NCI-H146 treated with DMSO at 0.1 percent for 48 hours (cell line): ENCODE measurements around the gene TRAP1.
A peak's percentile ranks its signal among the peaks of the same experiment; 100 is the strongest.
"Not testable (repeated sequence)": the region's sequence is repeated elsewhere in the genome, so short reads cannot be mapped to it uniquely, and the experiment has no call there.

Experiments used
- DNase-seq: peaks from one replicate; lab custom pipeline; 2025; ENCODE audit not compliant: unreplicated experiment; lab: John Stamatoyannopoulos, UW

Gene TRAP1

DNA sequence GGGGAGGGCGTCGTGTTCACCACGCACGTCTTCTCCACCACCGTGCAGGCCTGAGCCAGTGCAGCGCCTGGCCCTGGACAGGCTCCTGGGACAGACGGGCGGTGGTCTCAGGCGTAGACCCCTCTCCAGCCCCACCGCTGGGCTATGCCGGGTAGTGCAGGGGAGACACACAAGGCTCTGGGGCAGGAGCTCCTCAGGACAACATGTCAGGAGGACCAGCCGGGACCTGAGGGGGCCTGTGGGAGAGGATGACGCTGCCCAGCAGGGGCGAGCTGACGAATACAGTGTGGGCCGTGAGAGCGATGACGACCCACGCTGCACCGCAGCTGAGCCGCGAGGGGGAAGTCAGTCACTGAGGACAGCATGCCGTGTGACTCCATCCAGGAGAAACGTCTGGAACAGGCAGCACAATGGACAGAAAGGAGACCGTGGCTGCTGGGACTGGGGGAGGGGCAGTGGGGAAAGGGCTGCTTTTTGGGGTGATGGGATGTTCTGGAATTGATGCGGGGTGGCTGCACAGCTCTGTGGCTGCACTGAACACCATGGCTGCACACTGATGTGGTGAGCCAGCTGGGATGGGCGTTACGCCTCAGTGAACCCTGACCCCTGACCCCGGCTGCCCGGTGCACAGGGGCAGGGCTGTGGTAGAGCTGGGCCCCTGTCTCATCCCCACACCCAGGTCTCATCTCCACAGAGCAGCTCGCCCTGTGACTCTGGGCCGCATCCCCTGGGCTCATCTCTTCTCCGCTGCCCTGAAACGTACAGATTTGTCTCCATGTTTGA, 42.6 kb downstream of the TRAP1 start:
- no peak for DNase-seq

GRCh38 chr16:3673676-3674377, 43.5 kb downstream of the TRAP1 start:
- DNase-seq: no peak

DNA sequence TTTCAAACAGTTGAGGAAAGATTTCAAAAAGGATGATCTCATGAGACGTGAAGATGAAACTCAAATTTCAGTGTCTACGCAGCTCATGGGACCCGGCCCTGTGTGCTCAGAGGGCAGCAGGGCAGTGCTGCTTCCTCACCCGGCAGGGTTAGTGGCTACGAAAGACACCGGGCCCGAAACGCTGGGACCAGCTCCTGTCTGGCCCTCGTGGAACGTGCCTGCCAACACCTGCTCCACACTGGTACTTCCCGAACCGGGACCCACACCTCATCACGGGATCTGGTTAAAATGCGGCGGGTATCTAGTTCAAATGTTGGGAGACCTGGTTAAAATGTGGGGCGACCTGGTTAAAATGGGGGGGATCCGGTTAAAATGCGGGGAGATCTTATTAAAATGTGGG, 44.1 kb downstream of the TRAP1 start:
- no peak for DNase-seq

GRCh38 chr16:3672571-3673041, 44.7 kb downstream of the TRAP1 start:
- DNase-seq: no peak

DNA sequence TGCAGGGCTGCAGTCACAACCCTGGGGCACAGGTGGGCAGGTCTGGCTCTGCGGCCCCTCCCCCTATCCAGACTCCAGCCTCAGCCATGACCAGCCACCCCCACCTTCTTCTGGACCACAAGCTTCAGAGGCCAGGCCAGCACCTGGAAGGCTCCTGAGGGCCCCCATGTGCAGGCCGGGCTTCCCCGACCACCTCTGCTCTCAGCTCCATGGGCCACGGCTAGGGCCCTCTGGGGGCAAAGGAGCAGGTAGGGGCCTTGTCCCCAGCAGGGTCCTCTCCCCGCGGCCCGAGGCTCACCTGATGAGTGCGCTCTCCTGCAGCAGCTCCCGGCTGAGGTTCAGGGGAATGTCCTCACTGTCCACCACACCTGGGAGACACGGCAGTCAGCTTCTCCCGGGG, 45.9 kb downstream of the TRAP1 start:
- no peak for DNase-seq

DNA sequence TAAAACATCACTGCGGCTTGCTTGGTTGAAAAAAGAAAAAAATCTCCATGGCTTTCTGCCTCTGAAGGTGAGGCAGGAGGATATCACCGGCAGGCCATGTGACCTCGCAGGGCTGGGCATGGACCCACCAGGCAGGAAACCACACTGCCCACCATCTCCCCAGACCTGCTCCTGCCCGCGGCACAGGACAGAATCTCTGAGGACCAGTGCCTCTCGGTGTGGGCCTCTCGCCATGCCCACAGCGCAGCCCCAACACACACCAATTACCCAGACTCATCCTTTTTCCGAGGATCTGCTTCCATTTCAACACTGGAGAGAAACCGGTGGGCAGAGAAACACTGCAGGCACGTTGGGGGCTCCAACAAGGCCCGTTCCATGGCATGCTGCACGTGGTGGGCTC, 46.6 kb downstream of the TRAP1 start:
- no peak for DNase-seq

DNA sequence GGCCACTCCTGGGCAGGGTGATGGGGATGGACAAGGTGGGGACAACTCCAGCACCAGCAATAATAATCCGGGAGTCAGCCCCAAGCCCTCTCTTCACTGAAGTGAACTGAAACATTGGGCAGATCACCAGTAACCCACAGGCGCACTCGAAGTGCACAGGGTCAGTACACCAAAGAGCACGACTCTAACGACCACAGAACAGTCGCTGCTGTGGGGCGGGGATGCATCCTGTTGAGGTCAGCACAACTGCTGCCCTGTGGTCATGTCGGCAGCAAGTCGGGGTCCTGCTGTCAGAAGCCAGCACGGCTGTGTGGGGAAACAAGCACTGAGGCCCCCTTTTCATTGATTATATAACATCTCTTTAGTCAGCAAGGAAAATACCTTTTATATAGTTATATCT, 48.2 kb downstream of the TRAP1 start:
- no peak for DNase-seq

DNA sequence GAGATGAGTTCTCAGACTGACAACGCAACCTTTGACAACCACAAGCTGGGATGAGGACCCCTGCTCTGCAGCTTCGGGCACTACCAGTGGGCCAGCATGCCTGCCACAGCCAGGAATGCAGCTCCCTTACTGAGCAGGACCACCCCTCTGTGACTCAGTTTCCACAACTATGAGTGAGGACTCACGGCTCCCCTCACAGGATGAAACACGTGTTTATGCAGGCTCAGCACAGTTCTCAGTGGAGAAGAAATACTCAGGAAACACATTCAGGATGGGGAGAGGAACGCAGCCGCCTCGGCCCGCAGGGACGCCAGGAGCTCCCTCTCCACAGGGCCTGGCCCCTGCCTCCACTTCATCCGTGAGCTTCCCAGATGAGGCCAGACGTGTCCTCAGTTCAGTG, 48.7 kb downstream of the TRAP1 start:
- no peak for DNase-seq

- no peak for DNase-seq
These were observed 51.8 kb downstream of the TRAP1 start for GRCh38 chr16:3665508-3665907.

GRCh38 chr16:3664187-3664896, 53.0 kb downstream of the TRAP1 start:
- no peak for DNase-seq

DNA sequence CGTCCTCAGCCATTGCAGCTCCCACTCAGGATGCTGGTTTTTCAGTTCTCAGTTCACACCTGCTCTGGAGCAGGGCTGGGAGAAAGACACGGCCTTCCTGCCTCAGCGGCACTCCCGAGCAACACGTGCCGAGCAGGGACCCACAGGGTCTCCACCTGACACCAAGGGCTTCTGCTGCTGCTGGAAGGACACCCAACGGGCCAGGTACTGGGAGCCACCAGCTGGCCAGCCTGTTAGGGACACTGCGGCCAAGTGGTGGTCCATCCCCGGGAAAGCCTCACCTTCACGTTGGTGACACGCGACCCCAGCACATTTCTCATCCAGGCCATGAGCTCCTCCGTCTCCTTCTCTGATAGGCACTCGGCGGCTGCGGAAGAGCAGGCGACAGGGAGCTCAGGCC, 54.7 kb downstream of the TRAP1 start:
- no peak for DNase-seq

- DNase-seq: no peak
These were observed 55.4 kb downstream of the TRAP1 start for GRCh38 chr16:3661922-3662321.

GRCh38 chr16:3661311-3661710, 56.0 kb downstream of the TRAP1 start:
- no peak for DNase-seq

DNA sequence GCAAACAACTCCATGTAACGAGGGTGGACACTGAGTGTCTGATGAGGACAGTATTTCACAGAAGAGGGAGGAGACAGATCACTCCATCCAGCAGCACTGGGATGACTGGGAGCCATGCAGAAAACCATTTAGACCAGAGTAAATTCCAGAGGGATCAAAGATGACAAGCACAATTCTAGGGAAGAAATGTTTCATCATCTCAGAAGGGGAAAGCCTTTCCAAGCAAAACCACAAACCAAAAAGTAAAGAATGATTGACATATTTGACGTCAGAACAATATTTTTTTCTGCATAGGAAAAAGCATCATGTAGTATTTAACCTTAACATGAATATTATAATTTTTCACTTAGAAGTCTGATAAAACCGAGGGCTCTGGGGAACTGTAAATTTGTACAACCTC, 58.1 kb downstream of the TRAP1 start:
- DNase-seq: no peak

DNA sequence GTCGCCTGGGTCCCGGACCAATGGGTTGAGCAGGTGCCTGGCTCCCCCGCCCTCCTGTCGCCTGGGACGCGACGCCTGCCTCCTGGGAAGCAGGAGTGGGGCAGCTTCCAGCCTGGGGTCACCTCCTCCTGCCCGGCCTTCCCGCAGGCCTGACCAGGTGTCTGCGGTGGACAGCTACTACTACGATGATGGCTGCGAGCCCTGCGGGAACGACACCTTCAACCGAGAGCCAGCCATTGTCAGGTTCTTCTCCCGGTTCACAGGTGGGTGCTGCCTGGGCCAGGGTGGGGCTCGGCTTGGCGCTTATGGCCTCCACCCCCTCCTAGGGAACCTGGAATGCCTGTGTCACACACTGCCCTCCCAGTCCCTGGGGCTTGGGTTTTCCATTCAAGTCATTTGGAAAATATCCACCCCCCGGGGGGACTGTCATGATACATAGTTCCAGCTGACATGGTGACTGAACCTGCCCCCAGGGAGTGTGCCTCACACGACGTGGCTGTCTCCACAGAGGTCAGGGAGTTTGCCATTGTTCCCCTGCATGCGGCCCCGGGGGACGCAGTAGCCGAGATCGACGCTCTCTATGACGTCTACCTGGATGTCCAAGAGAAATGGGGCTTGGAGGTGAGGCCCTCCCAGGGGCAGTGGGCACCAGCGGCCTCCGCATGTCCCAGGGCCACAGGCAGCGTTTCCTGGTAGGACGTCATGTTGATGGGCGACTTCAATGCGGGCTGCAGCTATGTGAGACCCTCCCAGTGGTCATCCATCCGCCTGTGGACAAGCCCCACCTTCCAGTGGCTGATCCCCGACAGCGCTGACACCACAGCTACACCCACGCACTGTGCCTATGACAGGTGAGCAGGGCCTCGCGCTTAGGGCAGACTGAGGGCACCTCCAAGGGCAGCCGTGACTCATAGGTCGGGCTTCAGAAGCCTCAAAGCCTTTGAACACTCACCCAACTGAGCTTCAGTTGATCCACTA, 60.5 kb downstream of the TRAP1 start:
- no peak for DNase-seq

- not testable (repeated sequence) for DNase-seq
These were observed 61.2 kb downstream of the TRAP1 start for GRCh38 chr16:3656160-3656490.

DNA sequence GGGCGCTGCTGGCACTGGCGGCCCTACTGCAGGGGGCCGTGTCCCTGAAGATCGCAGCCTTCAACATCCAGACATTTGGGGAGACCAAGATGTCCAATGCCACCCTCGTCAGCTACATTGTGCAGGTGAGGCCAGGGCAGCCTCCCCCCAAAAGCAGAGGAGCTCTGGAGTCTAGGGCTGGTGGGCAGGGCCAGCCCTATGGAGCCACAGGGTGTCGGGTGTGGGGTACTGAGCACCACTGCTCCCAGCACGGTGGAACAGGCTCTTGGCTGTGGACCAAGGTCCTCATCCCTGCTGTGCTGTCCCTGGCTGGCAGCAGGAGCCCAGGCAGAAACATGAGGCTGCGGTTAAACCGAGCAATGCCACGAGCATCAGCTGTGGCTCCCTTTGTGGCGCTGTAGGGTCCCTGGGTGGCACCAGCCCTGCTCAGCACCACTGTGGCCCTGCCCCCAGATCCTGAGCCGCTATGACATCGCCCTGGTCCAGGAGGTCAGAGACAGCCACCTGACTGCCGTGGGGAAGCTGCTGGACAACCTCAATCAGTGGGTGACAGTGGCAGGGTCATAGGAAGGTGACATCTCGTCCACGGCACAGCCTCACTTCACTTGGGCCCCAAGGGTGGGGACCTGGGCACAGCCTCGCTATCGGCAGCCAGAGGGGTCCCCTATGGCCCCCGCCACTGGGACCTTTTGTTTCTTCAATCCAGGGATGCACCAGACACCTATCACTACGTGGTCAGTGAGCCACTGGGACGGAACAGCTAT, 61.7 kb downstream of the TRAP1 start:
- DNase-seq: no peak

DNA sequence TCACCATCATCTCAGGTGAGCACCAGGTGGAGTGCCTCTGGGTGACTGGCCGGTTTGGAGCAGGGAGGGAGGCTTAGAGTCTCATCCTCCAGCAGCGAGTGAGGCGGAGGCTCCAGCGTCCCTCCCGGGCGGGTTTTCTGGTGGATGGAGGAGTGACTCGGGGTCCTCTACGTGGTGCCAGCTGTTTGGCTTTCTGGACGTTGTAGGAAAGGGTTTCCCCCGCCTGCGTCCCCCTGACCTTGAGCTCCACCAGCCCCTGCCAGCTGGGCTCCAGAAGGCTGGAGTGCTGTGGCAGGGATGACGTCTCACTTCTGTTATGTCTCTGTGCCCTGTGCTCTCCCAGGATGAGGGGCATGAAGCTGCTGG, 62.3 kb downstream of the TRAP1 start:
- DNase-seq: no peak

- peak; percentile 35 for DNase-seq
These were observed 62.9 kb downstream of the TRAP1 start, which contains the start of gene DNASE1 for GRCh38 chr16:3654249-3654991. DNASE1 (plus strand) TSS chr16:3654691; CDS start chr16:3655374, 683 bp downstream.
